Superior temporal gyrus (tissue), 1 donor: ENCODE data around the gene EPB41L1.

ENCODE experiments used
- DNase-seq: peaks from one replicate; pipeline ENCODE4 v3.0.0-alpha.2; 2016; ENCODE audit errors: extremely low spot score

Gene EPB41L1

GRCh38 chr20:36279776-36280175 lies 125.2 kb downstream of the EPB41L1 start:
- no peak for DNase-seq

GRCh38 chr20:36281785-36282380 lies 127.3 kb downstream of the EPB41L1 start:
- no peak for DNase-seq
